Astrocyte (in vitro differentiated cells and primary cell): ENCODE results near the gene WTAP.

ENCODE experiments used
- CTCF ChIP-seq: IDR thresholded peaks from 2 replicates; pipeline ENCODE4 v1.5.1; 2011; ENCODE audit warnings: low read depth, mild to moderate bottlenecking, inconsistent platforms, low read length, moderate library complexity; ENCODE audit not compliant: insufficient read depth
- EZH2 ChIP-seq: IDR thresholded peaks from 2 replicates; pipeline ENCODE4 v1.6.1; 2012; ENCODE audit warnings: mild to moderate bottlenecking, low read length, inconsistent platforms; ENCODE audit not compliant: insufficient read depth

GRCh38 chr6:159761873-159762680, 34.8 kb downstream of the WTAP start, which contains the start of gene ACAT2:
- TF ChIP-seq CTCF (no peak), EZH2 (no peak)
